IMR-90 (cell line): ENCODE results near the gene FGGY. TPM values are rescaled to one million over a fixed set of nuclear protein-coding genes. Genes with fewer than 3 reads are reported as not detected.

Experiments used
- ATAC-seq: fragments of 200-7000 bp; cut with Tn5 transposase; 2 replicates; pipeline ENCODE4 v1.9.1; 2020; ENCODE audit warnings: low read depth, mild to moderate bottlenecking, moderate library complexity
- BruUV-seq: library from RNA; stranded (reverse); fragments of 400-500 nt; replicated peaks from 2 replicates; lab custom pipeline; 2021; lab: Mats Ljungman, UMichigan
- CTCF ChIA-PET: fragments of 300-600 bp; formaldehyde crosslinking; extraction: SDS; loops from one replicate; lab custom pipeline; 2021; ENCODE audit warnings: antibody characterized with exemption; lab: Yijun Ruan, JAX
- POLR2A ChIA-PET: fragments of 300-600 bp; sonication (Branson Sonifier 250); formaldehyde crosslinking; loops from one replicate; lab custom pipeline; 2022; ENCODE audit warnings: antibody characterized with exemption; ENCODE audit not compliant: unreplicated experiment; lab: Charles Lee
- DNase-seq: peaks from one replicate; pipeline ENCODE4 v3.0.0; 2013
- H2AFZ ChIP-seq: replicated peaks from 2 replicates; pipeline ENCODE3; 2013; ENCODE audit warnings: low read length, mild to moderate bottlenecking; ENCODE audit not compliant: poor library complexity
- H2AK5ac ChIP-seq: 2 replicates; pipeline ENCODE4 v1.6.1; 2013; ENCODE audit warnings: low read depth, low read length, inconsistent platforms
- H2AK9ac ChIP-seq: replicated peaks from 2 replicates; pipeline ENCODE3; 2013; ENCODE audit warnings: mild to moderate bottlenecking, low read depth, low read length, moderate library complexity; ENCODE audit not compliant: poor library complexity
- H2BK120ac ChIP-seq: 2 replicates; pipeline ENCODE4 v1.6.1; 2013; ENCODE audit warnings: low read depth, low read length, inconsistent platforms
- H2BK15ac ChIP-seq: 3 replicates; pipeline ENCODE4 v1.6.1; 2013; ENCODE audit warnings: low read depth, low read length, inconsistent platforms
- H2BK20ac ChIP-seq: 2 replicates; pipeline ENCODE4 v1.6.1; 2013; ENCODE audit warnings: low read depth, mild to moderate bottlenecking, inconsistent platforms, low read length, moderate library complexity
- H2BK5ac ChIP-seq: 2 replicates; pipeline ENCODE4 v1.6.1; 2013; ENCODE audit warnings: mild to moderate bottlenecking, low read depth, low read length, inconsistent platforms; ENCODE audit not compliant: poor library complexity, severe bottlenecking
- H3K14ac ChIP-seq: replicated peaks from 2 replicates; pipeline ENCODE4 v1.6.1; 2013; ENCODE audit warnings: low read depth, low read length, inconsistent platforms
- H3K18ac ChIP-seq: 2 replicates; pipeline ENCODE4 v1.6.1; 2013; ENCODE audit warnings: low read depth, low read length, control low read depth
- H3K23ac ChIP-seq: 2 replicates; pipeline ENCODE4 v1.6.1; 2013; ENCODE audit warnings: low read depth, low read length, inconsistent platforms
- H3K27ac ChIP-seq: 2 replicates; pipeline ENCODE4 v1.5.1; 2013; ENCODE audit warnings: mild to moderate bottlenecking, control low read depth, low read length; ENCODE audit not compliant: insufficient read depth
- H3K27me3 ChIP-seq: 2 replicates; pipeline ENCODE4 v1.6.1; 2013; ENCODE audit warnings: low read length; ENCODE audit not compliant: control insufficient read depth, insufficient read depth
- H3K36me3 ChIP-seq: 2 replicates; pipeline ENCODE4 v1.6.1; 2013; ENCODE audit warnings: low read length, mixed read lengths; ENCODE audit not compliant: control insufficient read depth, insufficient read depth
- H3K4ac ChIP-seq: 2 replicates; pipeline ENCODE4 v1.6.1; 2013; ENCODE audit warnings: low read depth, low read length, inconsistent platforms
- H3K4me1 ChIP-seq: 2 replicates; pipeline ENCODE4 v1.6.1; 2013; ENCODE audit warnings: low read length, mixed read lengths; ENCODE audit not compliant: control insufficient read depth, insufficient read depth
- H3K4me2 ChIP-seq: 2 replicates; pipeline ENCODE4 v1.6.1; 2013; ENCODE audit warnings: low read depth, mild to moderate bottlenecking, control low read depth, low read length, moderate library complexity
- H3K4me3 ChIP-seq: 2 replicates; pipeline ENCODE4 v1.5.1; 2013; ENCODE audit warnings: low read depth, mild to moderate bottlenecking, control low read depth, low read length, moderate library complexity; ENCODE audit not compliant: insufficient read depth
- H3K56ac ChIP-seq: 2 replicates; pipeline ENCODE4 v1.6.1; 2013; ENCODE audit warnings: low read length, inconsistent platforms; ENCODE audit not compliant: insufficient read depth; ENCODE audit errors: extremely low read depth
- H3K79me1 ChIP-seq, 2 experiments: 2 replicates each; pipeline ENCODE4 v1.6.1; 2013; ENCODE audit warnings: low read length in 2 of 2, inconsistent platforms in 1 of 2, low read depth in 1 of 2
- H3K9ac ChIP-seq: 2 replicates; pipeline ENCODE4 v1.6.1; 2013; ENCODE audit warnings: low read depth, low read length, control low read depth
- H3K9me1 ChIP-seq: 2 replicates; pipeline ENCODE4 v1.6.1; 2013; ENCODE audit warnings: low read length, inconsistent platforms; ENCODE audit not compliant: insufficient read depth
- H3K9me3 ChIP-seq: 2 replicates; pipeline ENCODE4 v1.6.1; 2013; ENCODE audit warnings: low read length; ENCODE audit not compliant: control insufficient read depth, insufficient read depth
- H4K20me1 ChIP-seq: 2 replicates; pipeline ENCODE4 v1.6.1; 2013; ENCODE audit warnings: low read length, inconsistent platforms; ENCODE audit not compliant: insufficient read depth
- H4K5ac ChIP-seq: 2 replicates; pipeline ENCODE4 v1.6.1; 2013; ENCODE audit warnings: mild to moderate bottlenecking, low read depth, low read length, control low read depth
- H4K8ac ChIP-seq, 2 experiments: 2 replicates each; pipeline ENCODE4 v1.6.1; 2013; ENCODE audit warnings: low read depth in 2 of 2, low read length in 2 of 2, control low read depth in 1 of 2, inconsistent platforms in 1 of 2
- H4K91ac ChIP-seq: 2 replicates; pipeline ENCODE4 v1.6.1; 2013; ENCODE audit warnings: low read depth, low read length, inconsistent platforms; ENCODE audit not compliant: insufficient read depth
- BHLHE40 ChIP-seq: fragments of 150-350 bp; IDR thresholded peaks from 2 replicates; pipeline ENCODE4 v1.6.1; 2016; ENCODE audit warnings: mild to moderate bottlenecking, low read depth, low read length
- CEBPB ChIP-seq: IDR thresholded peaks from 2 replicates; pipeline ENCODE4 v1.6.1; 2012; ENCODE audit warnings: low read depth, low read length, improper control_type of control experiment
- CHD1 ChIP-seq: IDR thresholded peaks from 2 replicates; pipeline ENCODE4 v1.6.1; 2012; ENCODE audit warnings: low read depth, low read length, improper control_type of control experiment
- FOS ChIP-seq: fragments of 150-350 bp; IDR thresholded peaks from 2 replicates; pipeline ENCODE4 v1.6.1; 2016; ENCODE audit warnings: low read depth, low read length
- MAFK ChIP-seq: IDR thresholded peaks from 2 replicates; pipeline ENCODE4 v1.6.1; 2012; ENCODE audit warnings: low read depth, low read length, improper control_type of control experiment
- MAZ ChIP-seq: IDR thresholded peaks from 2 replicates; pipeline ENCODE4 v1.6.1; 2012; ENCODE audit warnings: low read depth, mild to moderate bottlenecking, low read length, improper control_type of control experiment, moderate library complexity, borderline replicate concordance
- MXI1 ChIP-seq: IDR thresholded peaks from 2 replicates; pipeline ENCODE4 v1.6.1; 2012; ENCODE audit warnings: low read depth, mild to moderate bottlenecking, low read length, moderate library complexity, borderline replicate concordance
- NFE2L2 ChIP-seq: fragments of 150-350 bp; IDR thresholded peaks from 2 replicates; pipeline ENCODE4 v1.6.1; 2016; ENCODE audit warnings: low read depth, mild to moderate bottlenecking, low read length
- POLR2A ChIP-seq: IDR thresholded peaks from 2 replicates; pipeline ENCODE4 v1.6.1; 2012; ENCODE audit warnings: mild to moderate bottlenecking, low read depth, low read length
- RAD21 ChIP-seq: IDR thresholded peaks from 2 replicates; pipeline ENCODE4 v1.6.1; 2012; ENCODE audit warnings: low read length, improper control_type of control experiment
- RCOR1 ChIP-seq: IDR thresholded peaks from 2 replicates; pipeline ENCODE4 v1.6.1; 2012; ENCODE audit warnings: mild to moderate bottlenecking, low read length, improper control_type of control experiment; ENCODE audit not compliant: insufficient replicate concordance
- RFX5 ChIP-seq: IDR thresholded peaks from 2 replicates; pipeline ENCODE4 v1.8.0; 2012; ENCODE audit warnings: low read depth, mild to moderate bottlenecking, low read length, moderate library complexity
- SMC3 ChIP-seq: fragments of 150-350 bp; IDR thresholded peaks from 2 replicates; pipeline ENCODE4 v1.6.1; 2016; ENCODE audit warnings: low read depth, mild to moderate bottlenecking, antibody characterized with exemption, low read length, moderate library complexity
- WGBS, 2 experiments: methylation state at CpG; one replicate each; pipeline versions ENCODE4 v1.1.5 to v1.1.7; 2013; ENCODE audit warnings: missing lambda C conversion rate in 2 of 2; ENCODE audit not compliant: insufficient read length in 1 of 2; ENCODE audit errors: extremely low coverage in 2 of 2; 5-methylcytosine and 5-hydroxymethylcytosine counted together
- dilution Hi-C: fragments of 300-500 bp; cut with HindIII; formaldehyde crosslinking; loops from one replicate; pipeline ENCODE4 v1.14.3; 2018; ENCODE audit warnings: low sequenced_read_pairs; ENCODE audit not compliant: unreplicated experiment
- in situ Hi-C: fragments of 300-500 bp; cut with MboI; formaldehyde crosslinking; loops from 3 replicates; pipeline ENCODE4 v1.14.3; 2019; ENCODE audit warnings: low sequenced_read_pairs, inconsistent platforms, mixed read lengths
- intact Hi-C: fragments of 100-400 bp; cut with micrococcal nuclease; formaldehyde crosslinking; loops from 2 replicates; pipeline ENCODE4 v1.10.0; 2022
- polyA plus RNA-seq, 3 experiments: library from polyadenylated mRNA; depleted of rRNA; stranded (reverse); fragments of >200 nt; gene quantifications; 2 replicates each; pipeline ENCODE4 v1.2.3, GENCODE V29; 2012; ENCODE audit warnings: low replicate concordance in 1 of 3
- total RNA-seq: library from RNA; depleted of rRNA; stranded (reverse); fragments of >200 nt; gene quantifications from 2 replicates; pipeline ENCODE4 v1.2.3, GENCODE V29; 2012
- TF ChIP-seq, protein P1 (sequence below): fragments of 150-350 bp; IDR thresholded peaks from 2 replicates; pipeline ENCODE4 v1.6.1; 2016; ENCODE audit warnings: low read depth, mild to moderate bottlenecking, low read length, moderate library complexity, borderline replicate concordance
- TF ChIP-seq, protein P2 (sequence below): conservative IDR thresholded peaks from 2 replicates; pipeline ENCODE4 v1.5.1; 2012; ENCODE audit warnings: mild to moderate bottlenecking, low read depth, low read length, improper control_type of control experiment

Gene FGGY
- total and polyA plus RNA-seq, 2 of the 4 experiments (the other 2 are of a cell fraction), result 5.6 to 14.0 TPM

DNA sequence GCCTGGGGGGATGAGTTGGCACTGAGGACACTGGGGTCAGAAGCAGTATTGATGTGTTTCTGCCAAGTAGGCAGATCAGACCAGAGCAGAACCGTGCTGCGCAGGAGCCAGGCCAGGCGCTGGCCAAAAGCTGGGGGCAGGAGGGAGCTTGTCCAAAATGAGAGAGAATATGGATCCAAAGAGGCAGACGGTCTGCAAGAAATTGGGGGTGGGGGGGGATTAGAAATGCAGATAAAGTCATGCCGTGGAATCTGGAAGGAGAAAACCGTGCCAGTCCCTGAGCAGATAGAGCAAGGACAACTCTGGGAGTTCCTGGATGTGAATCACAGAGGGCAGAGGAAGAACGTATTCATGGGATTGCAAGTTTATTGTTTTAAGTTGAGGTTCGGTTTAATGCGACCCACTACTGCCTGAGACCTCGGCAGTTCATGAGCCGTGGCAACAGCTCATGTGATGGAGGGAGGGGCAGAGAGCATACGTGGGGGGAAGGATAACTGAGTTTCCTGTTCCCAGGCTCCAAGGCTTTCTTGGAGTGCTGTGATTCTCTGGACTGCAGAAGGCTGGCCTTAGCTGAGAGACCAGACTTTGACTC, 224.0 kb downstream of the FGGY start:
- CTCF ChIA-PET, result interaction anchor here (0.6 kb wide), 2 partner anchors 146 to 306 kb away, joined by 3 read pairs; no protein-coding TSS in a partner anchor
- 36% methylated on average over 5 of the region's 12 CpGs; no CpG with 5 or more reads in 1 of the 2 experiments for WGBS, 2 experiments
- Histone ChIP-seq H3K27me3 (no peaks in the 10 kb centered on the region), H3K9me3 (no peaks in the 10 kb centered on the region), H2BK5ac (peak overlapping the region; percentile 22), H4K20me1 (no peaks in the 10 kb centered on the region), H2BK20ac (peak overlapping the region; percentile 69; the same call in 1 of the 2 replicates), H3K4me2 (peak overlapping the region; percentile 2), H3K9ac (peak overlapping the region; percentile 23), H3K27ac (peak overlapping the region; percentile 79), H2AK9ac (peak overlapping the region; percentile 78), H3K56ac (peak overlapping the region; percentile 18; the same call in 1 of the 2 replicates), H2BK15ac (peak overlapping the region; percentile 55; the same call in 2 of the 3 replicates), H4K8ac (peak overlapping the region; percentile 21 to 86; a peak in 2 of 4 replicates), H3K9me1 (no peaks in the 10 kb centered on the region), H2AFZ (peak overlapping the region; percentile 15), H3K18ac (peak overlapping the region; percentile 66), H3K14ac (peak overlapping the region; percentile 71), H3K79me1 (no peaks in the 10 kb centered on the region), H2BK120ac (peak overlapping the region; percentile 50), H3K4me1 (peaks cover 5% of the 10 kb centered on the region), H3K36me3 (no peaks in the 10 kb centered on the region), H3K4ac (peak overlapping the region; percentile 94), H3K23ac (peak overlapping the region; percentile 83), H4K91ac (peak overlapping the region; percentile 62), H2AK5ac (peak overlapping the region; percentile 83), H3K4me3 (no peak overlapping the region), H4K5ac (peak overlapping the region; percentile 68)
- POLR2A ChIA-PET, result no interaction called here
- dilution Hi-C loops (no loop called here), in situ Hi-C loops (no loop called here), intact Hi-C loops (no loop called here)
- ATAC-seq, result peak; percentile 92
- no TSS peak for BruUV-seq
- peak; percentile 97 for DNase-seq
- TF ChIP-seq MAFK (no peak; the same call in none of the 2 replicates), MXI1 (0 out of 2 replicates have a peak, but pooled peaks have one; percentile 14), SMC3 (no peak; the same call in 1 of the 2 replicates), CHD1 (no peak), NFE2L2 (no peak), CEBPB (peak; percentile 31; the same call in 1 of the 2 replicates), FOS (peak; percentile 47; the same call in 1 of the 2 replicates), RCOR1 (no peak), MAZ (peak; percentile 72; the same call in 1 of the 2 replicates), POLR2A (no peak), RAD21 (no peak), BHLHE40 (peak; percentile 69), RFX5 (no peak)
- TF ChIP-seq, protein P1, sequence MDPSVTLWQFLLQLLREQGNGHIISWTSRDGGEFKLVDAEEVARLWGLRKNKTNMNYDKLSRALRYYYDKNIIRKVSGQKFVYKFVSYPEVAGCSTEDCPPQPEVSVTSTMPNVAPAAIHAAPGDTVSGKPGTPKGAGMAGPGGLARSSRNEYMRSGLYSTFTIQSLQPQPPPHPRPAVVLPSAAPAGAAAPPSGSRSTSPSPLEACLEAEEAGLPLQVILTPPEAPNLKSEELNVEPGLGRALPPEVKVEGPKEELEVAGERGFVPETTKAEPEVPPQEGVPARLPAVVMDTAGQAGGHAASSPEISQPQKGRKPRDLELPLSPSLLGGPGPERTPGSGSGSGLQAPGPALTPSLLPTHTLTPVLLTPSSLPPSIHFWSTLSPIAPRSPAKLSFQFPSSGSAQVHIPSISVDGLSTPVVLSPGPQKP, result no peak
- TF ChIP-seq, protein P2, sequence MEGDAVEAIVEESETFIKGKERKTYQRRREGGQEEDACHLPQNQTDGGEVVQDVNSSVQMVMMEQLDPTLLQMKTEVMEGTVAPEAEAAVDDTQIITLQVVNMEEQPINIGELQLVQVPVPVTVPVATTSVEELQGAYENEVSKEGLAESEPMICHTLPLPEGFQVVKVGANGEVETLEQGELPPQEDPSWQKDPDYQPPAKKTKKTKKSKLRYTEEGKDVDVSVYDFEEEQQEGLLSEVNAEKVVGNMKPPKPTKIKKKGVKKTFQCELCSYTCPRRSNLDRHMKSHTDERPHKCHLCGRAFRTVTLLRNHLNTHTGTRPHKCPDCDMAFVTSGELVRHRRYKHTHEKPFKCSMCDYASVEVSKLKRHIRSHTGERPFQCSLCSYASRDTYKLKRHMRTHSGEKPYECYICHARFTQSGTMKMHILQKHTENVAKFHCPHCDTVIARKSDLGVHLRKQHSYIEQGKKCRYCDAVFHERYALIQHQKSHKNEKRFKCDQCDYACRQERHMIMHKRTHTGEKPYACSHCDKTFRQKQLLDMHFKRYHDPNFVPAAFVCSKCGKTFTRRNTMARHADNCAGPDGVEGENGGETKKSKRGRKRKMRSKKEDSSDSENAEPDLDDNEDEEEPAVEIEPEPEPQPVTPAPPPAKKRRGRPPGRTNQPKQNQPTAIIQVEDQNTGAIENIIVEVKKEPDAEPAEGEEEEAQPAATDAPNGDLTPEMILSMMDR, result no peak
